HEK293 (cell line): ENCODE measurements around the gene ZFR.

Source experiments
- CTCF ChIA-PET: fragments of 350-600 bp; formaldehyde crosslinking; extraction: SDS; loops from one replicate; lab custom pipeline; 2021; ENCODE audit warnings: antibody characterized with exemption; lab: Yijun Ruan, JAX
- POLR2A ChIA-PET: fragments of 300-600 bp; formaldehyde crosslinking; extraction: SDS; loops from one replicate; lab custom pipeline; 2020; ENCODE audit warnings: antibody characterized with exemption, inconsistent platforms; lab: Yijun Ruan, JAX
- H3K27ac ChIP-seq: fragments of 200-500 bp; sonication (Bioruptor generic); 2 replicates; pipeline ENCODE4 v1.5.1; 2014; ENCODE audit warnings: low read depth, low read length, control low read depth, inconsistent platforms; ENCODE audit errors: extremely low read depth
- H3K36me3 ChIP-seq, 2 experiments: fragments of 200-500 bp in 1 of 2; sonication (Bioruptor generic) in 1 of 2; 1 replicate in 1 of 2; 2 replicates in 1 of 2; pipeline ENCODE4 v1.5.1; 2014 to 2017; ENCODE audit warnings: inconsistent platforms in 2 of 2, low read length in 2 of 2; ENCODE audit not compliant: control insufficient read depth in 2 of 2, insufficient read depth in 1 of 2
- H3K4me1 ChIP-seq: fragments of 200-500 bp; sonication (Bioruptor generic); 2 replicates; pipeline ENCODE4 v1.5.1; 2014; ENCODE audit warnings: mild to moderate bottlenecking, low read length, inconsistent platforms; ENCODE audit not compliant: control insufficient read depth, insufficient read depth
- H3K4me3 ChIP-seq: 2 replicates; pipeline ENCODE4 v1.5.1; 2011; ENCODE audit warnings: low read depth, mild to moderate bottlenecking, control low read depth, low read length, moderate library complexity
- H3K9me3 ChIP-seq: fragments of 200-500 bp; sonication (Bioruptor generic); 2 replicates; pipeline ENCODE4 v1.5.1; 2014; ENCODE audit warnings: low read depth, low read length, inconsistent platforms; ENCODE audit not compliant: control insufficient read depth, insufficient read depth
- EGR2 ChIP-seq: fragments of 450-650 bp; formaldehyde crosslinking; IDR thresholded peaks from 2 replicates; pipeline ENCODE4 v1.5.1; 2016; ENCODE audit warnings: low read depth, missing biosample characterization, missing genetic modification characterization
- GFI1B ChIP-seq: fragments of 450-650 bp; formaldehyde crosslinking; IDR thresholded peaks from 2 replicates; pipeline ENCODE4 v1.5.1; 2016; ENCODE audit warnings: missing biosample characterization, missing genetic modification characterization
- PRDM1 ChIP-seq: fragments of 450-650 bp; formaldehyde crosslinking; IDR thresholded peaks from 2 replicates; pipeline ENCODE4; 2016; ENCODE audit warnings: missing biosample characterization, missing genetic modification characterization
- SCRT1 ChIP-seq: fragments of 450-650 bp; formaldehyde crosslinking; IDR thresholded peaks from 2 replicates; pipeline ENCODE4 v1.5.1; 2016; ENCODE audit warnings: missing biosample characterization, missing genetic modification characterization, borderline replicate concordance
- SP7 ChIP-seq: fragments of 450-650 bp; formaldehyde crosslinking; IDR thresholded peaks from 2 replicates; pipeline ENCODE4 v1.5.1; 2016; ENCODE audit warnings: missing biosample characterization, missing genetic modification characterization
- ZFHX2 ChIP-seq: fragments of 450-650 bp; formaldehyde crosslinking; conservative IDR thresholded peaks from 2 replicates; pipeline ENCODE4 v1.5.1; 2016; ENCODE audit warnings: missing biosample characterization, missing genetic modification characterization
- ZNF133 ChIP-seq: fragments of 450-650 bp; formaldehyde crosslinking; IDR thresholded peaks from 2 replicates; pipeline ENCODE4 v1.5.1; 2016; ENCODE audit warnings: missing biosample characterization, missing genetic modification characterization
- ZNF169 ChIP-seq: fragments of 450-650 bp; formaldehyde crosslinking; IDR thresholded peaks from 2 replicates; pipeline ENCODE4 v1.5.1; 2016; ENCODE audit warnings: missing biosample characterization, missing genetic modification characterization
- ZNF211 ChIP-seq: fragments of 450-650 bp; formaldehyde crosslinking; IDR thresholded peaks from 2 replicates; pipeline ENCODE4 v1.5.1; 2016; ENCODE audit warnings: low read depth, missing biosample characterization, missing genetic modification characterization
- ZNF350 ChIP-seq: fragments of 450-650 bp; formaldehyde crosslinking; IDR thresholded peaks from 2 replicates; pipeline ENCODE4 v1.5.0; 2017; ENCODE audit warnings: missing biosample characterization, mild to moderate bottlenecking, missing genetic modification characterization
- ZNF354C ChIP-seq: fragments of 450-650 bp; formaldehyde crosslinking; IDR thresholded peaks from 2 replicates; pipeline ENCODE4 v1.5.1; 2016; ENCODE audit warnings: missing biosample characterization, missing genetic modification characterization, low read depth, borderline replicate concordance
- ZNF48 ChIP-seq: fragments of 450-650 bp; formaldehyde crosslinking; IDR thresholded peaks from 2 replicates; pipeline ENCODE4 v1.5.1; 2016; ENCODE audit warnings: missing biosample characterization, missing genetic modification characterization
- ZNF600 ChIP-seq: fragments of 450-650 bp; formaldehyde crosslinking; IDR thresholded peaks from 2 replicates; pipeline ENCODE4 v1.5.1; 2016; ENCODE audit warnings: missing biosample characterization, missing genetic modification characterization
- ZNF670 ChIP-seq: fragments of 450-650 bp; formaldehyde crosslinking; IDR thresholded peaks from 2 replicates; pipeline ENCODE4 v1.5.1; 2016; ENCODE audit warnings: missing biosample characterization, missing genetic modification characterization, low read depth
- ZNF701 ChIP-seq: fragments of 450-650 bp; formaldehyde crosslinking; IDR thresholded peaks from 2 replicates; pipeline ENCODE4 v1.5.1; 2016; ENCODE audit warnings: missing biosample characterization, missing genetic modification characterization
- TF ChIP-seq, protein P1 (sequence below): fragments of 450-650 bp; formaldehyde crosslinking; IDR thresholded peaks from 2 replicates; pipeline ENCODE4 v1.5.1; 2016; ENCODE audit warnings: missing biosample characterization, missing genetic modification characterization
- TF ChIP-seq, protein P2 (sequence below): fragments of 450-650 bp; formaldehyde crosslinking; IDR thresholded peaks from 2 replicates; pipeline ENCODE4 v1.5.1; 2017; ENCODE audit warnings: missing biosample characterization, missing genetic modification characterization
- TF ChIP-seq, protein P3 (sequence below): fragments of 450-650 bp; formaldehyde crosslinking; IDR thresholded peaks from 2 replicates; pipeline ENCODE4 v1.5.1; 2017; ENCODE audit warnings: missing biosample characterization, missing genetic modification characterization
- TF ChIP-seq, protein P4 (sequence below): fragments of 450-650 bp; formaldehyde crosslinking; IDR thresholded peaks from 2 replicates; pipeline ENCODE4 v1.5.1; 2016; ENCODE audit warnings: missing biosample characterization, missing genetic modification characterization

Gene ZFR

DNA sequence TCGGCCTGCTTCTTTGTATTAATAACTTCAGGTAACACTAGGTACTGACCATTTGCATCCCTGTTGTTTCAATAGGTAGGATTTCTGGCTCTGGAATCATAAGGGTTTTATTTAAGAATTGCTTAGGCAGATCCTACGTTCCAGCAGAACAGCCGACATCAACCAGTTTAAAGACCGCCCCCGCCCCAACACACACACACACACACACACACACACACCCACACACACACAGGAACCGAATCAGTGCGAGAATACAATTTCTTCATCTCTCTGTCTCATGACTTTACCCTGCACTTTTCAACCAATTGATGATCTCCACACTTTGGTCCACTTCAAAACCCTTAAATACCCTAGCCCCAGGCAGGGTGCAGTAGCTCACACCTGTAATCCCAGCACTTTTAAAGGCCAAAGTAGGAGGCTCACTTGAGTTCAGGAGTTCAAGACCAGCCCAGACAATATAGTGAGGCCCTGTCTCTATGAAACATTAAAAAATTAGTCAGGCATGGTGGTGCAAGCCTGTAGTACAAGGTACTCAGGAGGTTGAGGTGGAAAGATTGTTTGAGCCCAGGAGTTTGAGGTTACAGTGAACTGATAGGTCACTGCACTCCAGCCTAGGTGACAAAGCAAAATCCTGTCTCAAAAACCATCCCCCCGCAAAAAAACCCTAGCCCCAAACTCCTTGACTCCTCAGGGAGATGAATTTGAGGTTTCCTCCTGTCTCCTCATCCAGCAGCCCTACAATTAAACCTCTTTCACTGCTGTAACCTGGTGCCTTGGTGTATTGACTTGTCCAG is 129.1 kb downstream of the ZFR start:
- Histone ChIP-seq H3K9me3 (no peaks in the 10 kb centered on the region), H3K4me3 (no peak overlapping the region), H3K36me3 (no peaks in the 10 kb centered on the region), H3K4me1 (peaks cover 8% of the 10 kb centered on the region; the same call in 1 of the 2 replicates), H3K27ac (no peak overlapping the region)
- TF ChIP-seq, protein P1, sequence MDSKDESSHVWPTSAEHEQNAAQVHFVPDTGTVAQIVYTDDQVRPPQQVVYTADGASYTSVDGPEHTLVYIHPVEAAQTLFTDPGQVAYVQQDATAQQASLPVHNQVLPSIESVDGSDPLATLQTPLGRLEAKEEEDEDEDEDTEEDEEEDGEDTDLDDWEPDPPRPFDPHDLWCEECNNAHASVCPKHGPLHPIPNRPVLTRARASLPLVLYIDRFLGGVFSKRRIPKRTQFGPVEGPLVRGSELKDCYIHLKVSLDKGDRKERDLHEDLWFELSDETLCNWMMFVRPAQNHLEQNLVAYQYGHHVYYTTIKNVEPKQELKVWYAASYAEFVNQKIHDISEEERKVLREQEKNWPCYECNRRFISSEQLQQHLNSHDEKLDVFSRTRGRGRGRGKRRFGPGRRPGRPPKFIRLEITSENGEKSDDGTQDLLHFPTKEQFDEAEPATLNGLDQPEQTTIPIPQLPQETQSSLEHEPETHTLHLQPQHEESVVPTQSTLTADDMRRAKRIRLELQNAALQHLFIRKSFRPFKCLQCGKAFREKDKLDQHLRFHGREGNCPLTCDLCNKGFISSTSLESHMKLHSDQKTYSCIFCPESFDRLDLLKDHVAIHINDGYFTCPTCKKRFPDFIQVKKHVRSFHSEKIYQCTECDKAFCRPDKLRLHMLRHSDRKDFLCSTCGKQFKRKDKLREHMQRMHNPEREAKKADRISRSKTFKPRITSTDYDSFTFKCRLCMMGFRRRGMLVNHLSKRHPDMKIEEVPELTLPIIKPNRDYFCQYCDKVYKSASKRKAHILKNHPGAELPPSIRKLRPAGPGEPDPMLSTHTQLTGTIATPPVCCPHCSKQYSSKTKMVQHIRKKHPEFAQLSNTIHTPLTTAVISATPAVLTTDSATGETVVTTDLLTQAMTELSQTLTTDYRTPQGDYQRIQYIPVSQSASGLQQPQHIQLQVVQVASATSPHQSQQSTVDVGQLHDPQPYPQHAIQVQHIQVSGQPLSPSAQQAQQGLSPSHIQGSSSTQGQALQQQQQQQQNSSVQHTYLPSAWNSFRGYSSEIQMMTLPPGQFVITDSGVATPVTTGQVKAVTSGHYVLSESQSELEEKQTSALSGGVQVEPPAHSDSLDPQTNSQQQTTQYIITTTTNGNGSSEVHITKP, result no peak
- TF ChIP-seq GFI1B (tag by site-specific recombination) (0 out of 2 replicates have a peak, but pooled peaks have one; percentile 41), EGR2 (tag by site-specific recombination) (peak; percentile 98), ZNF211 (no peak), ZFHX2 (tag by site-specific recombination) (peak; percentile 96)
- TF ChIP-seq, protein P2, sequence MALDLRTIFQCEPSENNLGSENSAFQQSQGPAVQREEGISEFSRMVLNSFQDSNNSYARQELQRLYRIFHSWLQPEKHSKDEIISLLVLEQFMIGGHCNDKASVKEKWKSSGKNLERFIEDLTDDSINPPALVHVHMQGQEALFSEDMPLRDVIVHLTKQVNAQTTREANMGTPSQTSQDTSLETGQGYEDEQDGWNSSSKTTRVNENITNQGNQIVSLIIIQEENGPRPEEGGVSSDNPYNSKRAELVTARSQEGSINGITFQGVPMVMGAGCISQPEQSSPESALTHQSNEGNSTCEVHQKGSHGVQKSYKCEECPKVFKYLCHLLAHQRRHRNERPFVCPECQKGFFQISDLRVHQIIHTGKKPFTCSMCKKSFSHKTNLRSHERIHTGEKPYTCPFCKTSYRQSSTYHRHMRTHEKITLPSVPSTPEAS (tag by site-specific recombination), result peak; percentile 62; the same call in 1 of the 2 replicates
- POLR2A ChIA-PET, result no interaction called here
- CTCF ChIA-PET, result no interaction called here

DNA sequence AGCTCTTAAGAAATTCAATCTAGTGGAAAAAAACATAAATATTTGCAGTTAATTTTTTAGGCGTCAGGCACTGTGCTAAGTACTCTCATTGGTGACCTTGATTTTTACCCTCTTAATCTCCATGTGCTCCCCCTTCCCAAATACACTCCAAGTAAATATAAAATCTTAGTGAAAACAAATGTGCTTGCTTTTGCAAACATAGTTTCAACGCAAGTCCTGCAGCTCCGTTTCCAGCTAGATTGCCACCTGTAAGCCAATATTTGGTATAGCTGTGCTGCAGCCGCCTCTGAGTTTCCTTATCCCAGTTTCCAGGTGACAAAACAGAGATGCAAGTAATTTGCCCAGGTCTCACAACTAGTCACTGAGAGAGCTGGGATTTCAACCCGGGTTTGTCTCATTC is 129.9 kb downstream of the ZFR start:
- POLR2A ChIA-PET, result no interaction called here
- Histone ChIP-seq H3K9me3 (no peaks in the 10 kb centered on the region), H3K27ac (no peak overlapping the region), H3K4me1 (peaks cover 8% of the 10 kb centered on the region; the same call in 1 of the 2 replicates), H3K36me3 (no peaks in the 10 kb centered on the region), H3K4me3 (no peak overlapping the region)
- CTCF ChIA-PET, result interaction anchor here (0.8 to 1.3 kb wide), 2 partner anchors 9 to 39 kb away, joined by 3 to 5 read pairs; no protein-coding TSS in a partner anchor
- TF ChIP-seq SCRT1 (tag by site-specific recombination), result no peak
- no peak for TF ChIP-seq ZNF48 (tag by site-specific recombination)
- TF ChIP-seq, protein P3, sequence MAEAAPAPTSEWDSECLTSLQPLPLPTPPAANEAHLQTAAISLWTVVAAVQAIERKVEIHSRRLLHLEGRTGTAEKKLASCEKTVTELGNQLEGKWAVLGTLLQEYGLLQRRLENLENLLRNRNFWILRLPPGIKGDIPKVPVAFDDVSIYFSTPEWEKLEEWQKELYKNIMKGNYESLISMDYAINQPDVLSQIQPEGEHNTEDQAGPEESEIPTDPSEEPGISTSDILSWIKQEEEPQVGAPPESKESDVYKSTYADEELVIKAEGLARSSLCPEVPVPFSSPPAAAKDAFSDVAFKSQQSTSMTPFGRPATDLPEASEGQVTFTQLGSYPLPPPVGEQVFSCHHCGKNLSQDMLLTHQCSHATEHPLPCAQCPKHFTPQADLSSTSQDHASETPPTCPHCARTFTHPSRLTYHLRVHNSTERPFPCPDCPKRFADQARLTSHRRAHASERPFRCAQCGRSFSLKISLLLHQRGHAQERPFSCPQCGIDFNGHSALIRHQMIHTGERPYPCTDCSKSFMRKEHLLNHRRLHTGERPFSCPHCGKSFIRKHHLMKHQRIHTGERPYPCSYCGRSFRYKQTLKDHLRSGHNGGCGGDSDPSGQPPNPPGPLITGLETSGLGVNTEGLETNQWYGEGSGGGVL (tag by site-specific recombination), result no peak
- no peak for TF ChIP-seq ZNF354C (tag by site-specific recombination)
- no peak for TF ChIP-seq ZNF169 (tag by site-specific recombination)
- no peak for TF ChIP-seq SP7
- no peak for TF ChIP-seq ZNF600
- TF ChIP-seq PRDM1, result no peak
- TF ChIP-seq, protein P4, sequence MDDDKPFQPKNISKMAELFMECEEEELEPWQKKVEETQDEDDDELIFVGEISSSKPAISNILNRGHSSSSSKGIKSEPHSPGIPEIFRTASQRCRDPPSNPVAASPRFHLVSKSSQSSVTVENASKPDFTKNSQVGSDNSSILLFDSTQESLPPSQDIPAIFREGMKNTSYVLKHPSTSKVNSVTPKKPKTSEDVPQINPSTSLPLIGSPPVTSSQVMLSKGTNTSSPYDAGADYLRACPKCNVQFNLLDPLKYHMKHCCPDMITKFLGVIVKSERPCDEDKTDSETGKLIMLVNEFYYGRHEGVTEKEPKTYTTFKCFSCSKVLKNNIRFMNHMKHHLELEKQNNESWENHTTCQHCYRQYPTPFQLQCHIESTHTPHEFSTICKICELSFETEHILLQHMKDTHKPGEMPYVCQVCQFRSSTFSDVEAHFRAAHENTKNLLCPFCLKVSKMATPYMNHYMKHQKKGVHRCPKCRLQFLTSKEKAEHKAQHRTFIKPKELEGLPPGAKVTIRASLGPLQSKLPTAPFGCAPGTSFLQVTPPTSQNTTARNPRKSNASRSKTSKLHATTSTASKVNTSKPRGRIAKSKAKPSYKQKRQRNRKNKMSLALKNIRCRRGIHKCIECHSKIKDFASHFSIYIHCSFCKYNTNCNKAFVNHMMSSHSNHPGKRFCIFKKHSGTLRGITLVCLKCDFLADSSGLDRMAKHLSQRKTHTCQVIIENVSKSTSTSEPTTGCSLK (tag by site-specific recombination), result no peak
- no peak for TF ChIP-seq ZNF350 (tag by site-specific recombination)
- TF ChIP-seq ZNF701 (tag by site-specific recombination), result no peak
- TF ChIP-seq ZNF133 (tag by site-specific recombination), result no peak
- TF ChIP-seq ZNF670 (tag by site-specific recombination), result no peak
